ENCODE measurements around the gene DPM3. TPM values are rescaled to one million over a fixed set of nuclear protein-coding genes. Genes with fewer than 3 reads are reported as not detected.
"Not testable (repeated sequence)": the region's sequence is repeated elsewhere in the genome, so short reads cannot be mapped to it uniquely, and the experiment has no call there.

DPM3 gene
- total RNA-seq, 1 donor from 2014 or later: 13.6 TPM

GRCh38 chr1:155158991-155159390 lies 18.7 kb upstream of the DPM3 start:
- Histone ChIP-seq H3K4me3 (ENCODE audit: low read length in 3 of 3) (no peak overlapping the region), H3K36me3 (ENCODE audit: control insufficient read depth in 3 of 3, insufficient read depth in 3 of 3, low read length in 3 of 3) (no peaks in the 10 kb centered on the region), H3K27me3 (ENCODE audit: control insufficient read depth in 3 of 3, insufficient read depth in 3 of 3, low read length in 3 of 3) (peaks cover 0 to 2% (median 0%) of the 10 kb centered on the region in 3 donors), H3K9ac (ENCODE audit: low read depth in 1 of 3, low read length in 3 of 3) (no peak overlapping the region), H3K9me3 (ENCODE audit: control insufficient read depth in 3 of 3, low read length in 3 of 3) (no peaks in the 10 kb centered on the region), H3K4me1 (ENCODE audit: control insufficient read depth in 3 of 3, insufficient read depth in 3 of 3, low read length in 3 of 3) (no peaks in the 10 kb centered on the region), H3K27ac (ENCODE audit: low read depth, low read length) (no peak overlapping the region)

GRCh38 chr1:155155996-155156643 lies 15.8 kb upstream of the DPM3 start:
- H3K4me1 ChIP-seq (ENCODE audit: control insufficient read depth in 3 of 3, insufficient read depth in 3 of 3, low read length in 3 of 3); H3K4me3 ChIP-seq (ENCODE audit: low read length in 3 of 3); H3K36me3 ChIP-seq (ENCODE audit: control insufficient read depth in 3 of 3, insufficient read depth in 3 of 3, low read length in 3 of 3); H3K9ac ChIP-seq (ENCODE audit: low read depth in 1 of 3, low read length in 3 of 3); H3K9me3 ChIP-seq (ENCODE audit: control insufficient read depth in 3 of 3, low read length in 3 of 3); H3K27me3 ChIP-seq (ENCODE audit: control insufficient read depth in 3 of 3, insufficient read depth in 3 of 3, low read length in 3 of 3); H3K27ac ChIP-seq (ENCODE audit: low read depth, low read length): not testable (repeated sequence)

- no peak overlapping the region for H3K27ac ChIP-seq (ENCODE audit: low read depth, low read length)
- peaks cover 0 to 3% (median 2%) of the 10 kb centered on the region in 3 donors for H3K27me3 ChIP-seq (ENCODE audit: control insufficient read depth in 3 of 3, insufficient read depth in 3 of 3, low read length in 3 of 3)
- H3K9me3 ChIP-seq (ENCODE audit: control insufficient read depth in 3 of 3, low read length in 3 of 3): no peaks in the 10 kb centered on the region
- peaks cover 0 to 2% (median 2%) of the 10 kb centered on the region in 3 donors for H3K4me1 ChIP-seq (ENCODE audit: control insufficient read depth in 3 of 3, insufficient read depth in 3 of 3, low read length in 3 of 3)
- no peak overlapping the region for H3K9ac ChIP-seq (ENCODE audit: low read depth in 1 of 3, low read length in 3 of 3)
- H3K4me3 ChIP-seq (ENCODE audit: low read length in 3 of 3): no peak overlapping the region
- H3K36me3 ChIP-seq (ENCODE audit: control insufficient read depth in 3 of 3, insufficient read depth in 3 of 3, low read length in 3 of 3): no peaks in the 10 kb centered on the region
Observed at GRCh38 chr1:155145491-155145890, 5.2 kb upstream of the DPM3 start.

GRCh38 chr1:155141749-155142148 lies 1.4 kb upstream of the DPM3 start:
- H3K4me3 ChIP-seq (ENCODE audit: low read length in 3 of 3): no peak overlapping the region
- H3K9me3 ChIP-seq (ENCODE audit: control insufficient read depth in 3 of 3, low read length in 3 of 3): no peaks in the 10 kb centered on the region
- H3K27ac ChIP-seq (ENCODE audit: low read depth, low read length): no peak overlapping the region
- no peak overlapping the region for H3K9ac ChIP-seq (ENCODE audit: low read depth in 1 of 3, low read length in 3 of 3)
- peaks cover 0 to 9% (median 7%) of the 10 kb centered on the region in 3 donors for H3K36me3 ChIP-seq (ENCODE audit: control insufficient read depth in 3 of 3, insufficient read depth in 3 of 3, low read length in 3 of 3)
- peaks cover 21 to 34% (median 22%) of the 10 kb centered on the region in 3 donors for H3K4me1 ChIP-seq (ENCODE audit: control insufficient read depth in 3 of 3, insufficient read depth in 3 of 3, low read length in 3 of 3)
- peaks cover 0 to 2% (median 0%) of the 10 kb centered on the region in 3 donors for H3K27me3 ChIP-seq (ENCODE audit: control insufficient read depth in 3 of 3, insufficient read depth in 3 of 3, low read length in 3 of 3)

- no peaks in the 10 kb centered on the region for H3K9me3 ChIP-seq (ENCODE audit: control insufficient read depth in 3 of 3, low read length in 3 of 3)
- H3K36me3 ChIP-seq (ENCODE audit: control insufficient read depth in 3 of 3, insufficient read depth in 3 of 3, low read length in 3 of 3): peaks cover 0 to 9% (median 7%) of the 10 kb centered on the region in 3 donors
- H3K9ac ChIP-seq (ENCODE audit: low read depth in 1 of 3, low read length in 3 of 3): peak overlapping the region; percentile 95 to 97 (median 96)
- peak overlapping the region; percentile 87 for H3K27ac ChIP-seq (ENCODE audit: low read depth, low read length)
- H3K4me1 ChIP-seq (ENCODE audit: control insufficient read depth in 3 of 3, insufficient read depth in 3 of 3, low read length in 3 of 3): peaks cover 23 to 43% (median 24%) of the 10 kb centered on the region in 3 donors
- peaks cover 0 to 2% (median 0%) of the 10 kb centered on the region in 3 donors for H3K27me3 ChIP-seq (ENCODE audit: control insufficient read depth in 3 of 3, insufficient read depth in 3 of 3, low read length in 3 of 3)
- peak overlapping the region; percentile 92 to 98 (median 96) for H3K4me3 ChIP-seq (ENCODE audit: low read length in 3 of 3)
Observed at GRCh38 chr1:155140630-155140953, 261 bp upstream of the DPM3 start.

- peak overlapping the region; percentile 97 for H3K27ac ChIP-seq (ENCODE audit: low read depth, low read length)
- peaks cover 10 to 24% (median 23%) of the 10 kb centered on the region in 3 donors for H3K36me3 ChIP-seq (ENCODE audit: control insufficient read depth in 3 of 3, insufficient read depth in 3 of 3, low read length in 3 of 3)
- peaks cover 35 to 62% (median 48%) of the 10 kb centered on the region in 3 donors for H3K4me1 ChIP-seq (ENCODE audit: control insufficient read depth in 3 of 3, insufficient read depth in 3 of 3, low read length in 3 of 3)
Observed at GRCh38 chr1:155137154-155137949, 3.0 kb downstream of the DPM3 start.

GRCh38 chr1:155136748-155137147 lies 3.6 kb downstream of the DPM3 start:
- peak overlapping the region; percentile 54 to 63 (median 56) for H3K4me3 ChIP-seq (ENCODE audit: low read length in 3 of 3)
- peak overlapping the region; percentile 97 for H3K27ac ChIP-seq (ENCODE audit: low read depth, low read length)
- H3K9me3 ChIP-seq (ENCODE audit: control insufficient read depth in 3 of 3, low read length in 3 of 3): no peaks in the 10 kb centered on the region
- H3K36me3 ChIP-seq (ENCODE audit: control insufficient read depth in 3 of 3, insufficient read depth in 3 of 3, low read length in 3 of 3): peaks cover 12 to 26% (median 25%) of the 10 kb centered on the region in 3 donors
- H3K27me3 ChIP-seq (ENCODE audit: control insufficient read depth in 3 of 3, insufficient read depth in 3 of 3, low read length in 3 of 3): no peaks in the 10 kb centered on the region
- peaks cover 38 to 62% (median 50%) of the 10 kb centered on the region in 3 donors for H3K4me1 ChIP-seq (ENCODE audit: control insufficient read depth in 3 of 3, insufficient read depth in 3 of 3, low read length in 3 of 3)
- H3K9ac ChIP-seq (ENCODE audit: low read depth in 1 of 3, low read length in 3 of 3): peak overlapping the region; percentile 51 to 62 (median 57)

More at GRCh38 chr1:155137154-155137949, 3.0 kb downstream of the DPM3 start:
- Histone ChIP-seq H3K27me3 (ENCODE audit: control insufficient read depth in 3 of 3, insufficient read depth in 3 of 3, low read length in 3 of 3) (no peaks in the 10 kb centered on the region), H3K4me3 (ENCODE audit: low read length in 3 of 3) (peak overlapping the region; percentile 1 to 56 (median 54)), H3K9me3 (ENCODE audit: control insufficient read depth in 3 of 3, low read length in 3 of 3) (no peaks in the 10 kb centered on the region), H3K9ac (ENCODE audit: low read depth in 1 of 3, low read length in 3 of 3) (peak overlapping the region in 2 of 3 donors; percentile 57 to 62)

GRCh38 chr1:155135415-155136028 lies 4.8 kb downstream of the DPM3 start, which contains the start of gene SLC50A1:
Gene SLC50A1 (plus strand): TSS chr1:155135852. CDS start chr1:155135912, 60 bp downstream.
- H3K36me3 ChIP-seq (ENCODE audit: control insufficient read depth in 3 of 3, insufficient read depth in 3 of 3, low read length in 3 of 3): peaks cover 15 to 30% (median 29%) of the 10 kb centered on the region in 3 donors
- no peaks in the 10 kb centered on the region for H3K27me3 ChIP-seq (ENCODE audit: control insufficient read depth in 3 of 3, insufficient read depth in 3 of 3, low read length in 3 of 3)
- peak within 1 kb of the TSS; percentile 98 to 99 (median 98) for H3K9ac ChIP-seq (ENCODE audit: low read depth in 1 of 3, low read length in 3 of 3)
- H3K4me3 ChIP-seq (ENCODE audit: low read length in 3 of 3): peak within 1 kb of the TSS; percentile 97 to 99 (median 98)
- H3K27ac ChIP-seq (ENCODE audit: low read depth, low read length): peak within 1 kb of the TSS; percentile 97
- peaks cover 50 to 64% (median 57%) of the 10 kb centered on the region in 3 donors for H3K4me1 ChIP-seq (ENCODE audit: control insufficient read depth in 3 of 3, insufficient read depth in 3 of 3, low read length in 3 of 3)
- H3K9me3 ChIP-seq (ENCODE audit: control insufficient read depth in 3 of 3, low read length in 3 of 3): no peaks in the 10 kb centered on the region

GRCh38 chr1:155134880-155135414 lies 5.4 kb downstream of the DPM3 start:
- Histone ChIP-seq H3K4me3 (ENCODE audit: low read length in 3 of 3) (peak overlapping the region; percentile 97 to 99 (median 98)), H3K27ac (ENCODE audit: low read depth, low read length) (peak overlapping the region; percentile 97), H3K9me3 (ENCODE audit: control insufficient read depth in 3 of 3, low read length in 3 of 3) (no peaks in the 10 kb centered on the region), H3K9ac (ENCODE audit: low read depth in 1 of 3, low read length in 3 of 3) (peak overlapping the region; percentile 98 to 99 (median 98)), H3K36me3 (ENCODE audit: control insufficient read depth in 3 of 3, insufficient read depth in 3 of 3, low read length in 3 of 3) (peaks cover 15 to 30% (median 29%) of the 10 kb centered on the region in 3 donors), H3K27me3 (ENCODE audit: control insufficient read depth in 3 of 3, insufficient read depth in 3 of 3, low read length in 3 of 3) (peaks cover 0 to 3% (median 0%) of the 10 kb centered on the region in 3 donors), H3K4me1 (ENCODE audit: control insufficient read depth in 3 of 3, insufficient read depth in 3 of 3, low read length in 3 of 3) (peaks cover 52 to 61% (median 56%) of the 10 kb centered on the region in 3 donors)

Measured in skeletal muscle tissue (tissue), 4 donors.